SK-N-SH (cell line): Measurements from ENCODE around the gene MAMSTR. TPM values are rescaled to one million over a fixed set of nuclear protein-coding genes. Genes with fewer than 3 reads are reported as not detected.

Source experiments
- CTCF ChIA-PET: fragments of 300-600, 350-600 bp; formaldehyde crosslinking; extraction: SDS; loops from one replicate; lab custom pipeline; 2021; lab: Yijun Ruan, JAX
- POLR2A ChIA-PET: fragments of 350-600 bp; sonication (Branson Sonifier 250); formaldehyde crosslinking; extraction: SDS; loops from one replicate; lab custom pipeline; 2020; ENCODE audit warnings: antibody characterized with exemption, inconsistent platforms; lab: Yijun Ruan, JAX
- DNase-seq: peaks from one replicate; pipeline ENCODE4 v3.0.0; 2012
- H2AFZ ChIP-seq: fragments of 200-600 bp; sonication (generic); 2 replicates; pipeline ENCODE4 v1.8.1; 2016; ENCODE audit warnings: antibody characterized with exemption, mild to moderate bottlenecking, low read depth
- H3F3A ChIP-seq: fragments of 200-600 bp; sonication (generic); replicated peaks from 2 replicates; pipeline ENCODE3; 2016; ENCODE audit warnings: antibody characterized with exemption, mild to moderate bottlenecking; ENCODE audit not compliant: insufficient read depth
- H3K27ac ChIP-seq, 2 experiments: fragments of 200-500 bp in 1 of 2; fragments of 200-600 bp in 1 of 2; sonication (Bioruptor generic) in 1 of 2; sonication (generic), shearing (Covaris generic) in 1 of 2; 2 replicates each; pipeline versions ENCODE4 v1.5.1 to v1.6.1; 2014 to 2016; ENCODE audit warnings: low read depth in 2 of 2, inconsistent platforms in 1 of 2, low read length in 1 of 2, mild to moderate bottlenecking in 1 of 2, mixed read lengths in 1 of 2
- H3K27me3 ChIP-seq: fragments of 200-600 bp; sonication (generic), shearing (Covaris generic); 2 replicates; pipeline ENCODE4 v1.6.1; 2016; ENCODE audit warnings: mixed run types; ENCODE audit not compliant: insufficient read depth
- H3K36me3 ChIP-seq, 2 experiments: fragments of 200-500 bp in 1 of 2; fragments of 200-600 bp in 1 of 2; sonication (Bioruptor generic) in 1 of 2; sonication (generic) in 1 of 2; replicated peaks in 1 of 2; 2 replicates each; pipeline versions ENCODE3 to v1.5.1; 2014 to 2016; ENCODE audit warnings: low read length in 1 of 2, mild to moderate bottlenecking in 1 of 2; ENCODE audit not compliant: insufficient read depth in 2 of 2, control insufficient read depth in 1 of 2
- H3K4me1 ChIP-seq, 2 experiments: fragments of 200-500 bp in 1 of 2; fragments of 200-600 bp in 1 of 2; sonication (Bioruptor generic) in 1 of 2; sonication (generic), shearing (Covaris generic) in 1 of 2; 2 replicates each; pipeline versions ENCODE4 v1.5.1 to v1.6.1; 2014 to 2016; ENCODE audit warnings: low read depth in 1 of 2, low read length in 1 of 2, mixed run types in 1 of 2; ENCODE audit not compliant: insufficient read depth in 2 of 2, control insufficient read depth in 1 of 2
- H3K4me2 ChIP-seq: fragments of 200-600 bp; sonication (generic), shearing (Covaris generic); 2 replicates; pipeline ENCODE4 v1.6.1; 2017; ENCODE audit warnings: mixed run types
- H3K4me3 ChIP-seq, 2 experiments: fragments of 200-500 bp in 1 of 2; fragments of 200-600 bp in 1 of 2; sonication (Bioruptor generic) in 1 of 2; sonication (generic), shearing (Covaris generic) in 1 of 2; 2 replicates each; pipeline versions ENCODE4 v1.5.1 to v1.8.1; 2014 to 2016; ENCODE audit warnings: low read depth in 2 of 2, inconsistent platforms in 1 of 2, low read length in 1 of 2, mild to moderate bottlenecking in 1 of 2, mixed read lengths in 1 of 2, moderate library complexity in 1 of 2
- H3K79me2 ChIP-seq: fragments of 200-600 bp; sonication (generic); 2 replicates; pipeline ENCODE4 v1.8.1; 2017; ENCODE audit warnings: mild to moderate bottlenecking; ENCODE audit not compliant: insufficient read depth
- H3K9ac ChIP-seq: fragments of 200-600 bp; sonication (generic); 2 replicates; pipeline ENCODE4 v1.6.1; 2017; ENCODE audit warnings: mixed run types
- H3K9me2 ChIP-seq: fragments of 200-600 bp; sonication (generic); 2 replicates; pipeline ENCODE4 v1.6.1; 2017; ENCODE audit warnings: mixed run types
- H3K9me3 ChIP-seq: fragments of 200-600 bp; sonication (generic); 2 replicates; pipeline ENCODE4 v1.6.1; 2017; ENCODE audit warnings: mixed run types, mild to moderate bottlenecking, moderate library complexity
- H4K20me1 ChIP-seq: fragments of 200-600 bp; sonication (generic); 2 replicates; pipeline ENCODE4 v1.6.1; 2017; ENCODE audit warnings: mild to moderate bottlenecking, mixed run types; ENCODE audit not compliant: insufficient read depth
- CHD2 ChIP-seq: fragments of 150-350 bp; IDR thresholded peaks from 2 replicates; pipeline ENCODE4 v1.6.1; 2018; ENCODE audit warnings: low read length; ENCODE audit not compliant: partially characterized antibody
- ELF1 ChIP-seq: IDR thresholded peaks from 2 replicates; pipeline ENCODE4 v1.4.0; 2012
- FOXM1 ChIP-seq: IDR thresholded peaks from 2 replicates; pipeline ENCODE4 v1.4.0; 2012; ENCODE audit warnings: low read depth, mild to moderate bottlenecking
- IRF3 ChIP-seq: fragments of 150-350 bp; IDR thresholded peaks from 2 replicates; pipeline ENCODE4 v1.6.1; 2016; ENCODE audit warnings: mild to moderate bottlenecking, low read depth, low read length
- JUND ChIP-seq: IDR thresholded peaks from 2 replicates; pipeline ENCODE4 v1.4.0; 2012
- NRF1 ChIP-seq: IDR thresholded peaks from 2 replicates; pipeline ENCODE4 v1.6.1; 2012; ENCODE audit warnings: low read depth, mild to moderate bottlenecking, low read length
- POLR2AphosphoS5 ChIP-seq: IDR thresholded peaks from 2 replicates; pipeline ENCODE4 v1.6.1; 2012; ENCODE audit warnings: low read depth, low read length
- RAD21 ChIP-seq: IDR thresholded peaks from 2 replicates; pipeline ENCODE4 v1.6.1; 2012; ENCODE audit warnings: mild to moderate bottlenecking, low read length
- RCOR1 ChIP-seq: fragments of 150-350 bp; IDR thresholded peaks from 2 replicates; pipeline ENCODE4 v1.6.1; 2017; ENCODE audit warnings: antibody characterized with exemption, low read length
- SMC3 ChIP-seq: IDR thresholded peaks from 2 replicates; pipeline ENCODE4 v1.6.1; 2012; ENCODE audit warnings: low read depth, low read length, improper control_type of control experiment
- TCF12 ChIP-seq: IDR thresholded peaks from 2 replicates; pipeline ENCODE4 v1.4.0; 2012
- TEAD4 ChIP-seq: IDR thresholded peaks from 2 replicates; pipeline ENCODE4 v1.4.0; 2012; ENCODE audit warnings: mild to moderate bottlenecking, borderline replicate concordance; ENCODE audit not compliant: insufficient read depth
- YY1 ChIP-seq: IDR thresholded peaks from 2 replicates; pipeline ENCODE4 v1.4.0; 2012; ENCODE audit warnings: low read depth, mild to moderate bottlenecking
- WGBS: methylation state at CpG from one replicate; pipeline ENCODE4 v1.1.6; 2017; ENCODE audit warnings: low lambda C conversion rate; 5-methylcytosine and 5-hydroxymethylcytosine counted together
- polyA plus RNA-seq, 3 experiments: library from polyadenylated mRNA; depleted of rRNA; stranded (reverse); fragments of >200 nt; gene quantifications; 2 replicates each; pipeline ENCODE4 v1.2.3, GENCODE V29; 2012
- TF ChIP-seq, protein P1 (sequence below): fragments of 150-350 bp; IDR thresholded peaks from 2 replicates; pipeline ENCODE4 v1.6.1; 2017; ENCODE audit warnings: antibody characterized with exemption, low read length, low read depth, borderline replicate concordance
- TF ChIP-seq, protein P2 (sequence below): IDR thresholded peaks from 2 replicates; pipeline ENCODE4 v1.4.0; 2012; ENCODE audit warnings: low read depth, borderline replicate concordance
- TF ChIP-seq, protein P3 (sequence below): IDR thresholded peaks from 2 replicates; pipeline ENCODE4 v1.4.0; 2012; ENCODE audit warnings: low read depth, borderline replicate concordance

Gene MAMSTR
- polyA plus RNA-seq, 1 of the 3 experiments (the other 2 are of a cell fraction) = 1.1 TPM

DNA sequence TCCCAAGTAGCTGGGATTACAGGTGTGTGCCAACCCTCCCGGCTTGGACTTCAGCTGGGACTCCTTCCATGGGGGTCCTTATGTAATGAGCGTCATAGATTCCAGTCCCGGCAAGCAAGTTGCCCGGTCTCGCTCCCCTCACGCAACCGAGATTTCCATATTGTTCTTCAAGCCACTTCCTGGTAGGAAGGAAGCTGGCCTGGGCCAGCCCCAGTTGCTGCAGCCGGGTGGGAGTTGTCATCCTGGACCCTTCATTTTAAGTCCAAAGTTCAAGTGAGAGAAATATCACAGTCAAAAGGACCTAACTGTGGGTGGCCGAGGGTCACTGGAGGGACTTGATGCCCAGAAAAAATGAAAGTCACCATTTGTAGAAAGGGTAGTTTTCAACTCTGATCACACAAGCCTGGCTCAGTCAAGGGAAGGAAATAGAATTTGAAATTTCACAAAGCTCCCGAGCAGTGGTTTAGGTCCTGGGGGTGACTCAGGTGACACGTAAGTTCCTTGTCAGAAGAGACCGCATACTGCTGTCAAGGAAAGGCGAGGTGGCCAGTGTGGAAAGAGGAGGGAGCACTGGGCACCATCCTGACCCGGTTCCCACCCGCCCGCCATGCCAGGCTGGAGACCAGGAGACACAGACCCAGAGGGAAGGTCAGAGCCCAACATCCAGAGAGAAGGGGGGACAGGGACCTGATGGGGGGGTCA, 41.1 kb upstream of the MAMSTR start:
- Histone ChIP-seq H3K4me1 (no peaks in the 10 kb centered on the region), H3K79me2 (no peaks in the 10 kb centered on the region), H3K36me3 (no peaks in the 10 kb centered on the region), H3K4me2 (no peak overlapping the region), H3K9ac (no peak overlapping the region), H3F3A (no peaks in the 10 kb centered on the region), H3K9me2 (no peaks in the 10 kb centered on the region), H3K27me3 (peaks cover 34% of the 10 kb centered on the region), H2AFZ (no peak overlapping the region), H4K20me1 (no peaks in the 10 kb centered on the region), H3K9me3 (no peaks in the 10 kb centered on the region), H3K4me3 (no peak overlapping the region), H3K27ac (no peak overlapping the region)
- ChIA-PET POLR2A (interaction anchor here (0.6 kb wide), 1 partner anchor 42 kb away, joined by 3 read pairs; no protein-coding TSS in a partner anchor), CTCF (interaction anchor here (0.6 to 1.2 kb wide), 3 partner anchors 35 to 81 kb away, joined by 3 read pairs; no protein-coding TSS in a partner anchor)
- 61% methylated on average over 15 of the region's 16 CpGs for WGBS
- DNase-seq = no peak
- TF ChIP-seq TCF12 = no peak
- no peak for TF ChIP-seq YY1
- no peak for TF ChIP-seq RAD21
- TF ChIP-seq JUND = no peak
- no peak for TF ChIP-seq ELF1
- TF ChIP-seq, protein P1, sequence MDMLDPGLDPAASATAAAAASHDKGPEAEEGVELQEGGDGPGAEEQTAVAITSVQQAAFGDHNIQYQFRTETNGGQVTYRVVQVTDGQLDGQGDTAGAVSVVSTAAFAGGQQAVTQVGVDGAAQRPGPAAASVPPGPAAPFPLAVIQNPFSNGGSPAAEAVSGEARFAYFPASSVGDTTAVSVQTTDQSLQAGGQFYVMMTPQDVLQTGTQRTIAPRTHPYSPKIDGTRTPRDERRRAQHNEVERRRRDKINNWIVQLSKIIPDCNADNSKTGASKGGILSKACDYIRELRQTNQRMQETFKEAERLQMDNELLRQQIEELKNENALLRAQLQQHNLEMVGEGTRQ = no peak
- TF ChIP-seq, protein P2, sequence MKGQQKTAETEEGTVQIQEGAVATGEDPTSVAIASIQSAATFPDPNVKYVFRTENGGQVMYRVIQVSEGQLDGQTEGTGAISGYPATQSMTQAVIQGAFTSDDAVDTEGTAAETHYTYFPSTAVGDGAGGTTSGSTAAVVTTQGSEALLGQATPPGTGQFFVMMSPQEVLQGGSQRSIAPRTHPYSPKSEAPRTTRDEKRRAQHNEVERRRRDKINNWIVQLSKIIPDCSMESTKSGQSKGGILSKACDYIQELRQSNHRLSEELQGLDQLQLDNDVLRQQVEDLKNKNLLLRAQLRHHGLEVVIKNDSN = no peak
- no peak for TF ChIP-seq CHD2
- TF ChIP-seq IRF3 = no peak
- TF ChIP-seq RCOR1 = no peak

DNA sequence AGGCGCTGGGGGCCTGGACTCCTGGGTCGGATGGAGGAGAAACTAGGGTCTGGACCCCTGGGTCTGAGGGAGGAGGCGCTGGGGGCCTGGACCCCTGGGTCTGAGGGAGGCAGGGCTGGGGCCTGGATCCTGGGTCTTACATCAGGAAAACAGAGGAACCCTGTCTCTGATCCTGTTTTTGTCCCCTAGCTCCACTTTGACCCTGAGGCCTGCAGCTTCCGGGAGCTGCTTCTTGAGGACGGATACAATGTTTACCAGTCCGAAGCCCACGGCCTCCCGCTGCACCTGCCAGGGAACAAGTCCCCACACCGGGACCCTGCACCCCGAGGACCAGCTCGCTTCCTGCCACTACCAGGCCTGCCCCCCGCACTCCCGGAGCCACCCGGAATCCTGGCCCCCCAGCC, 38.2 kb upstream of the MAMSTR start:
- Histone ChIP-seq H4K20me1 (no peaks in the 10 kb centered on the region), H3K27me3 (peaks cover 10% of the 10 kb centered on the region)
- POLR2A ChIA-PET = no interaction called here
- DNase-seq = no peak
- no peak for TF ChIP-seq TEAD4
- no peak for TF ChIP-seq FOXM1
- TF ChIP-seq RCOR1 = no peak
- TF ChIP-seq NRF1 = no peak
- TF ChIP-seq, protein P3, sequence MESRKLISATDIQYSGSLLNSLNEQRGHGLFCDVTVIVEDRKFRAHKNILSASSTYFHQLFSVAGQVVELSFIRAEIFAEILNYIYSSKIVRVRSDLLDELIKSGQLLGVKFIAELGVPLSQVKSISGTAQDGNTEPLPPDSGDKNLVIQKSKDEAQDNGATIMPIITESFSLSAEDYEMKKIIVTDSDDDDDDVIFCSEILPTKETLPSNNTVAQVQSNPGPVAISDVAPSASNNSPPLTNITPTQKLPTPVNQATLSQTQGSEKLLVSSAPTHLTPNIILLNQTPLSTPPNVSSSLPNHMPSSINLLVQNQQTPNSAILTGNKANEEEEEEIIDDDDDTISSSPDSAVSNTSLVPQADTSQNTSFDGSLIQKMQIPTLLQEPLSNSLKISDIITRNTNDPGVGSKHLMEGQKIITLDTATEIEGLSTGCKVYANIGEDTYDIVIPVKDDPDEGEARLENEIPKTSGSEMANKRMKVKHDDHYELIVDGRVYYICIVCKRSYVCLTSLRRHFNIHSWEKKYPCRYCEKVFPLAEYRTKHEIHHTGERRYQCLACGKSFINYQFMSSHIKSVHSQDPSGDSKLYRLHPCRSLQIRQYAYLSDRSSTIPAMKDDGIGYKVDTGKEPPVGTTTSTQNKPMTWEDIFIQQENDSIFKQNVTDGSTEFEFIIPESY = no peak
- no peak for TF ChIP-seq SMC3
- no peak for TF ChIP-seq POLR2AphosphoS5
- TF ChIP-seq IRF3 = no peak
- TF ChIP-seq, all 33 proteins: peak for 0
- Histone ChIP-seq H2AFZ (no peak overlapping the region), H3K36me3 (no peaks in the 10 kb centered on the region), H3K4me1 (peaks cover 0 to 3% of the 10 kb centered on the region in 2 experiments; a peak in 1 of 4 replicates), H3F3A (no peaks in the 10 kb centered on the region), H3K27ac (no peak overlapping the region), H3K4me3 (no peak overlapping the region), H3K9me2 (no peaks in the 10 kb centered on the region), H3K9ac (no peak overlapping the region), H3K9me3 (no peaks in the 10 kb centered on the region), H3K4me2 (no peak overlapping the region), H3K79me2 (no peaks in the 10 kb centered on the region)
- CTCF ChIA-PET = interaction anchor here (0.7 to 1.3 kb wide), 2 partner anchors 30 to 85 kb away, joined by 4 read pairs; no protein-coding TSS in a partner anchor
- WGBS = 90% methylated on average over 6 of the region's 14 CpGs
